HUES64 (cell line): Measurements from ENCODE around the gene BEND6. TPM values are rescaled to one million over a fixed set of nuclear protein-coding genes. Genes with fewer than 3 reads are reported as not detected.

Source experiments
- H3K27ac ChIP-seq: 2 replicates; pipeline ENCODE4 v1.7.0; 2013; ENCODE audit warnings: low read depth, low read length, inconsistent platforms
- H3K27me3 ChIP-seq: 2 replicates; pipeline ENCODE4 v1.6.1; 2013; ENCODE audit warnings: mild to moderate bottlenecking, low read length; ENCODE audit not compliant: insufficient read depth
- H3K36me3 ChIP-seq: 2 replicates; pipeline ENCODE4 v1.6.1; 2013; ENCODE audit warnings: mild to moderate bottlenecking, low read length; ENCODE audit not compliant: insufficient read depth
- H3K4me1 ChIP-seq: 2 replicates; pipeline ENCODE4 v1.6.1; 2013; ENCODE audit warnings: mild to moderate bottlenecking, low read length, moderate library complexity; ENCODE audit not compliant: insufficient read depth
- H3K4me3 ChIP-seq: 2 replicates; pipeline ENCODE4 v1.5.1; 2013; ENCODE audit warnings: mild to moderate bottlenecking, low read length, moderate library complexity
- H3K9ac ChIP-seq: 2 replicates; pipeline ENCODE4 v1.6.1; 2013; ENCODE audit warnings: mild to moderate bottlenecking, low read depth, low read length
- H3K9me3 ChIP-seq: 2 replicates; pipeline ENCODE4 v1.6.1; 2013; ENCODE audit warnings: low read depth, low read length; ENCODE audit not compliant: insufficient read depth
- WGBS: fragments of 150-250, 120-280 bp; methylation state at CpG from one replicate; pipeline ENCODE4 v1.1.7; 2013; ENCODE audit warnings: missing lambda C conversion rate; 5-methylcytosine and 5-hydroxymethylcytosine counted together
- polyA plus RNA-seq, 2 experiments: library from polyadenylated mRNA; stranded (reverse); fragments of 50-300 nt; gene quantifications; one replicate each; pipeline ENCODE4 v1.2.3, GENCODE V29; 2013

Gene BEND6
- polyA plus RNA-seq (2013, experiment 1 of 2) = 1.7 TPM
- 1.8 TPM for polyA plus RNA-seq (2013, experiment 2 of 2)

- WGBS = under 1% methylated on average over 107 of the region's 107 CpGs
- Histone ChIP-seq H3K4me3 (peak within 1 kb of the TSS; percentile 96), H3K9ac (peak within 1 kb of the TSS; percentile 90), H3K9me3 (no peaks in the 10 kb centered on the region), H3K27me3 (peaks cover 31% of the 10 kb centered on the region), H3K36me3 (peaks cover 5% of the 10 kb centered on the region; the same call in 1 of the 2 replicates), H3K4me1 (peaks cover 6% of the 10 kb centered on the region), H3K27ac (peak within 1 kb of the TSS; percentile 76; the same call in 1 of the 2 replicates)
Measured at GRCh38 chr6:56954403-56955170, at the start of gene BEND6. TSS of gene BEND6 (plus strand) at chr6:56955107. CDS start at chr6:56981811, 26,704 bp downstream.

GRCh38 chr6:56905378-56905777, 49.5 kb upstream of the BEND6 start:
- Histone ChIP-seq H3K4me3 (no peak overlapping the region), H3K27ac (no peak overlapping the region), H3K27me3 (no peaks in the 10 kb centered on the region), H3K9me3 (no peaks in the 10 kb centered on the region), H3K36me3 (no peaks in the 10 kb centered on the region), H3K9ac (no peak overlapping the region), H3K4me1 (no peaks in the 10 kb centered on the region; the same call in 1 of the 2 replicates)
- WGBS = 90% methylated on average over 2 of the region's 3 CpGs

GRCh38 chr6:56906752-56907151, 48.2 kb upstream of the BEND6 start:
- no peak overlapping the region for H3K4me3 ChIP-seq
- H3K27me3 ChIP-seq = no peaks in the 10 kb centered on the region
- 93% methylated on average over 3 of the region's 3 CpGs for WGBS
- H3K9me3 ChIP-seq = no peaks in the 10 kb centered on the region
- no peak overlapping the region for H3K9ac ChIP-seq
- no peak overlapping the region for H3K27ac ChIP-seq
- H3K36me3 ChIP-seq = no peaks in the 10 kb centered on the region
- H3K4me1 ChIP-seq = peaks cover 12% of the 10 kb centered on the region

GRCh38 chr6:56909115-56909907, 45.6 kb upstream of the BEND6 start:
- H3K4me3 ChIP-seq = no peak overlapping the region
- H3K4me1 ChIP-seq = peaks cover 23% of the 10 kb centered on the region

GRCh38 chr6:56911847-56912246, 43.1 kb upstream of the BEND6 start:
- H3K4me3 ChIP-seq = no peak overlapping the region
- H3K36me3 ChIP-seq = no peaks in the 10 kb centered on the region
- no CpG with 5 or more reads among the region's 1 CpG for WGBS
- no peaks in the 10 kb centered on the region for H3K9me3 ChIP-seq
- peak overlapping the region; percentile 45; the same call in 1 of the 2 replicates for H3K9ac ChIP-seq
- peaks cover 23% of the 10 kb centered on the region for H3K4me1 ChIP-seq
- no peaks in the 10 kb centered on the region for H3K27me3 ChIP-seq
- H3K27ac ChIP-seq = peak overlapping the region; percentile 51; the same call in 1 of the 2 replicates

More at GRCh38 chr6:56909115-56909907, 45.6 kb upstream of the BEND6 start:
- 88% methylated on average over 3 of the region's 4 CpGs for WGBS
- Histone ChIP-seq H3K27me3 (no peaks in the 10 kb centered on the region), H3K36me3 (no peaks in the 10 kb centered on the region), H3K9ac (no peak overlapping the region), H3K27ac (no peak overlapping the region), H3K9me3 (no peaks in the 10 kb centered on the region)

- H3K9ac ChIP-seq = no peak overlapping the region
- no peak overlapping the region for H3K27ac ChIP-seq
- WGBS = 61% methylated on average over 3 of the region's 3 CpGs
- H3K9me3 ChIP-seq = no peaks in the 10 kb centered on the region
- H3K4me1 ChIP-seq = peaks cover 27% of the 10 kb centered on the region
- H3K36me3 ChIP-seq = no peaks in the 10 kb centered on the region
- H3K4me3 ChIP-seq = no peak overlapping the region
- H3K27me3 ChIP-seq = no peaks in the 10 kb centered on the region
Measured at GRCh38 chr6:56913285-56914074, 41.4 kb upstream of the BEND6 start.

GRCh38 chr6:56914798-56915658, 39.9 kb upstream of the BEND6 start:
- no peak overlapping the region for H3K4me3 ChIP-seq
- no peak overlapping the region for H3K9ac ChIP-seq
- 92% methylated on average over 6 of the region's 8 CpGs for WGBS
- H3K36me3 ChIP-seq = no peaks in the 10 kb centered on the region
- H3K9me3 ChIP-seq = no peaks in the 10 kb centered on the region
- peaks cover 27% of the 10 kb centered on the region for H3K4me1 ChIP-seq
- H3K27ac ChIP-seq = no peak overlapping the region
- H3K27me3 ChIP-seq = no peaks in the 10 kb centered on the region

GRCh38 chr6:56915832-56916231, 39.1 kb upstream of the BEND6 start:
- no peak overlapping the region for H3K27ac ChIP-seq
- no peaks in the 10 kb centered on the region for H3K27me3 ChIP-seq
- no peaks in the 10 kb centered on the region for H3K9me3 ChIP-seq
- H3K4me1 ChIP-seq = peaks cover 24% of the 10 kb centered on the region
- no peak overlapping the region for H3K4me3 ChIP-seq
- no peak overlapping the region for H3K9ac ChIP-seq
- no peaks in the 10 kb centered on the region for H3K36me3 ChIP-seq
- 90% methylated on average over 4 of the region's 4 CpGs for WGBS

GRCh38 chr6:56916849-56917551, 37.9 kb upstream of the BEND6 start:
- Histone ChIP-seq H3K9me3 (no peaks in the 10 kb centered on the region), H3K27me3 (no peaks in the 10 kb centered on the region), H3K27ac (no peak overlapping the region), H3K4me1 (peaks cover 12% of the 10 kb centered on the region), H3K9ac (no peak overlapping the region), H3K36me3 (no peaks in the 10 kb centered on the region), H3K4me3 (no peak overlapping the region)
- 91% methylated on average over 2 of the region's 2 CpGs for WGBS

- H3K4me3 ChIP-seq = no peak overlapping the region
- H3K36me3 ChIP-seq = no peaks in the 10 kb centered on the region
- no peaks in the 10 kb centered on the region for H3K9me3 ChIP-seq
- no peak overlapping the region for H3K9ac ChIP-seq
- peaks cover 4% of the 10 kb centered on the region for H3K4me1 ChIP-seq
- no peak overlapping the region for H3K27ac ChIP-seq
- H3K27me3 ChIP-seq = no peaks in the 10 kb centered on the region
Measured at GRCh38 chr6:56922645-56923044, 32.3 kb upstream of the BEND6 start.
